ENCODE measurements around the gene SOAT2. TPM values are rescaled to one million over a fixed set of nuclear protein-coding genes. Genes with fewer than 3 reads are reported as not detected.

Gene SOAT2
- polyA plus RNA-seq, 2 of the 4 experiments (the other 2 are of a cell fraction), result 0.09 to 0.14 TPM

DNA sequence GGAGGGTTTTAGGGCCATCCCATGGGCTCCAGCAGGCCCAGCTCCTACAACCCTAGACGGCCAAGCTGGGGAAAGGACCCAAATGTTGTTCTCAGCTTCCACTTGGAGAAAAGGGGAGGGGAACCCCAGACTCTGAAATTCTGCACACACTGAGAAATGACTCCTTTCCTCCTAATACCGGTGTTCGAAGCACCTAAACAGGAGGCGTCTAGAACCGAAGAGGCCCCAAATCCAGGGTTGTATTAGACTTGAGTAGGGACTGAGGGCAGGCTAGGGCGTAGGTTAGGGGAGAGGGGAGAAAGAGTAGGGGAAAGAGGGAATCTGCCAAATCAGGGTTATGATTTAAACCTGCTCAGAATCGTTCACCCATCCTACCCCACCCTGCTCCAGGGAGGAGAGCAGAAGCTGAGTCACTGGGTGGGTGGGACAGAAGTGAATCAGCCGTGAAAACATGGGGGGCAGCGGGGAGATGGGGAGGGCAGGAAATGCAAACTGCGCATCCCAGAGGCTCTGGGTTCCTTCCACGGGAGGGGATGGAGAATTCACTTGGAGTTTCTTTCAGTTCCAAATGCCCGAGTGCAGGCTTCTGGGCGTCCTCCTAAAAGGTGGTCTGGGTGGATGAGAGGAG is 4.8 kb upstream of the SOAT2 start:
- H3K4me1 ChIP-seq, result peaks cover 51% of the 10 kb centered on the region

GRCh38 chr12:53099071-53099882 is 4.0 kb upstream of the SOAT2 start:
- POLR2A ChIA-PET, result interaction anchor here (0.7 to 3.5 kb wide), 6 partner anchors 20 to 81 kb away, joined by 3 to 46 read pairs (median 10); partner anchors contain the start of genes CSAD, SPRYD3 and ZNF740
- 0% methylated on average over 6 of the region's 6 CpGs for WGBS (ENCODE audit: missing lambda C conversion rate)
- peaks cover 48% of the 10 kb centered on the region for H3K4me1 ChIP-seq
- peak overlapping the region; percentile 95 for H3K4me2 ChIP-seq
- no peak for FAIRE-seq
- no peaks in the 10 kb centered on the region for H3K9me3 ChIP-seq
- ATAC-seq, result peak; percentile 71 to 75
- H3K27ac ChIP-seq, result peak overlapping the region; percentile 92 to 95
- H3K4me3 ChIP-seq, result peak overlapping the region; percentile 54
- CTCF ChIA-PET, result interaction anchor here (0.5 to 38.0 kb wide), 27 partner anchors 9 to 204 kb away, joined by 3 to 1424 read pairs (median 3); partner anchors contain the start of genes CSAD, SPRYD3, TNS2 and ZNF740
- DNase-seq (ENCODE audit: low read depth in 1 of 2, low spot score in 1 of 2), result peak; percentile 95 to 98
- TF ChIP-seq SMC3 (IDR thresholded peaks at IDR 0.05) (peak; percentile 98), BCL3 (IDR thresholded peaks at IDR 0.05) (no peak), HOXB5 (CRISPR knock-in tag; IDR thresholded peaks at IDR 0.05) (no peak), ZNF302 (CRISPR knock-in tag; IDR thresholded peaks at IDR 0.05) (no peak), JUN (IDR thresholded peaks at IDR 0.05) (peak in 1 of 2 experiments; percentile 64; a peak in 3 of 5 replicates), CHD4 (IDR thresholded peaks at IDR 0.05; ENCODE audit: borderline replicate concordance) (no peak), MYC (IDR thresholded peaks at IDR 0.05; ENCODE audit: borderline replicate concordance, low read length) (no peak), GATA3 (IDR thresholded peaks at IDR 0.05; ENCODE audit: borderline replicate concordance) (peak; percentile 32; the same call in 1 of the 2 replicates), RNF2 (IDR thresholded peaks at IDR 0.05; ENCODE audit: borderline replicate concordance, low read depth) (no peak), ZFP36 (IDR thresholded peaks at IDR 0.05; ENCODE audit: borderline replicate concordance, partially characterized antibody) (no peak), RARB (CRISPR knock-in tag; IDR thresholded peaks at IDR 0.05) (peak; percentile 97), EHF (CRISPR knock-in tag; IDR thresholded peaks at IDR 0.05) (no peak), FOXS1 (CRISPR knock-in tag; IDR thresholded peaks at IDR 0.05) (no peak), CBX8 (IDR thresholded peaks at IDR 0.05) (no peak), HOXA7 (CRISPR knock-in tag; IDR thresholded peaks at IDR 0.05) (no peak), JUNB (IDR thresholded peaks at IDR 0.05) (peak; percentile 36; the same call in 1 of the 2 replicates), RCOR1 (IDR thresholded peaks at IDR 0.05; ENCODE audit: low read depth, low read length) (no peak), HDAC2 (IDR thresholded peaks at IDR 0.05) (no peak)
- TF ChIP-seq, protein P1, sequence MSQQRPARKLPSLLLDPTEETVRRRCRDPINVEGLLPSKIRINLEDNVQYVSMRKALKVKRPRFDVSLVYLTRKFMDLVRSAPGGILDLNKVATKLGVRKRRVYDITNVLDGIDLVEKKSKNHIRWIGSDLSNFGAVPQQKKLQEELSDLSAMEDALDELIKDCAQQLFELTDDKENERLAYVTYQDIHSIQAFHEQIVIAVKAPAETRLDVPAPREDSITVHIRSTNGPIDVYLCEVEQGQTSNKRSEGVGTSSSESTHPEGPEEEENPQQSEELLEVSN (IDR thresholded peaks at IDR 0.05; ENCODE audit: borderline replicate concordance, low read depth), result no peak
- TF ChIP-seq, protein P2, sequence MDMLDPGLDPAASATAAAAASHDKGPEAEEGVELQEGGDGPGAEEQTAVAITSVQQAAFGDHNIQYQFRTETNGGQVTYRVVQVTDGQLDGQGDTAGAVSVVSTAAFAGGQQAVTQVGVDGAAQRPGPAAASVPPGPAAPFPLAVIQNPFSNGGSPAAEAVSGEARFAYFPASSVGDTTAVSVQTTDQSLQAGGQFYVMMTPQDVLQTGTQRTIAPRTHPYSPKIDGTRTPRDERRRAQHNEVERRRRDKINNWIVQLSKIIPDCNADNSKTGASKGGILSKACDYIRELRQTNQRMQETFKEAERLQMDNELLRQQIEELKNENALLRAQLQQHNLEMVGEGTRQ (IDR thresholded peaks at IDR 0.05), result no peak
- TF ChIP-seq, protein P3, sequence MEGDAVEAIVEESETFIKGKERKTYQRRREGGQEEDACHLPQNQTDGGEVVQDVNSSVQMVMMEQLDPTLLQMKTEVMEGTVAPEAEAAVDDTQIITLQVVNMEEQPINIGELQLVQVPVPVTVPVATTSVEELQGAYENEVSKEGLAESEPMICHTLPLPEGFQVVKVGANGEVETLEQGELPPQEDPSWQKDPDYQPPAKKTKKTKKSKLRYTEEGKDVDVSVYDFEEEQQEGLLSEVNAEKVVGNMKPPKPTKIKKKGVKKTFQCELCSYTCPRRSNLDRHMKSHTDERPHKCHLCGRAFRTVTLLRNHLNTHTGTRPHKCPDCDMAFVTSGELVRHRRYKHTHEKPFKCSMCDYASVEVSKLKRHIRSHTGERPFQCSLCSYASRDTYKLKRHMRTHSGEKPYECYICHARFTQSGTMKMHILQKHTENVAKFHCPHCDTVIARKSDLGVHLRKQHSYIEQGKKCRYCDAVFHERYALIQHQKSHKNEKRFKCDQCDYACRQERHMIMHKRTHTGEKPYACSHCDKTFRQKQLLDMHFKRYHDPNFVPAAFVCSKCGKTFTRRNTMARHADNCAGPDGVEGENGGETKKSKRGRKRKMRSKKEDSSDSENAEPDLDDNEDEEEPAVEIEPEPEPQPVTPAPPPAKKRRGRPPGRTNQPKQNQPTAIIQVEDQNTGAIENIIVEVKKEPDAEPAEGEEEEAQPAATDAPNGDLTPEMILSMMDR (IDR thresholded peaks at IDR 0.05), result peak; percentile 98

More for the DNA sequence above, 4.8 kb upstream of the SOAT2 start:
- H3K4me3 ChIP-seq, result peak overlapping the region; percentile 54
- H3K9me3 ChIP-seq, result no peaks in the 10 kb centered on the region
- WGBS (ENCODE audit: missing lambda C conversion rate), result 2% methylated on average over 13 of the region's 13 CpGs
- H3K4me2 ChIP-seq, result peak overlapping the region; percentile 95
- POLR2A ChIA-PET, result interaction anchor here (0.7 to 3.5 kb wide), 6 partner anchors 19 to 82 kb away, joined by 3 to 46 read pairs (median 10); partner anchors contain the start of genes CSAD, SPRYD3 and ZNF740
- DNase-seq (ENCODE audit: low read depth in 1 of 2, low spot score in 1 of 2), result peak; percentile 69 to 74
- peak; percentile 46 to 61 for ATAC-seq
- TF ChIP-seq FOSL2 (IDR thresholded peaks at IDR 0.05) (peak; percentile 67), FOSL2 (CRISPR knock-in tag; IDR thresholded peaks at IDR 0.05) (peak; percentile 43; the same call in 1 of the 2 replicates), POLR2A (IDR thresholded peaks at IDR 0.05; ENCODE audit: low read length) (peak; percentile 42), CBX8 (IDR thresholded peaks at IDR 0.05) (no peak), RARB (CRISPR knock-in tag; IDR thresholded peaks at IDR 0.05) (no peak), ZC3H11A (IDR thresholded peaks at IDR 0.05) (no peak), JUN (IDR thresholded peaks at IDR 0.05) (no peak), RAD21 (conservative IDR thresholded peaks at IDR 0.05 in 1 of 2, IDR thresholded peaks at IDR 0.05 in 1 of 2) (0 out of 5 replicates have a peak, but pooled peaks of 1 of the 2 experiments have one; percentile 1), PBX3 (IDR thresholded peaks at IDR 0.05) (0 out of 2 replicates have a peak, but pooled peaks have one; percentile 38), TP53 (CRISPR knock-in tag; IDR thresholded peaks at IDR 0.05) (no peak), MAFK (IDR thresholded peaks at IDR 0.05; ENCODE audit: partially characterized antibody) (peak; percentile 38)
- TF ChIP-seq, protein P4, sequence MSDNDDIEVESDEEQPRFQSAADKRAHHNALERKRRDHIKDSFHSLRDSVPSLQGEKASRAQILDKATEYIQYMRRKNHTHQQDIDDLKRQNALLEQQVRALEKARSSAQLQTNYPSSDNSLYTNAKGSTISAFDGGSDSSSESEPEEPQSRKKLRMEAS (IDR thresholded peaks at IDR 0.05), result peak; percentile 23
- CTCF ChIA-PET, result interaction anchor here (0.5 to 38.0 kb wide), 23 partner anchors 8 to 204 kb away, joined by 3 to 1424 read pairs (median 3); partner anchors contain the start of genes CSAD, SPRYD3, TNS2 and ZNF740
- H3K27ac ChIP-seq, result peak overlapping the region; percentile 92 to 95
- no peak for FAIRE-seq
